Activated CD4-positive, alpha-beta T cell treated with anti-CD3 and anti-CD28 coated beads, Interleukin-2, amount 50 U/mL, for 16 hours (primary cell): ENCODE results near the gene SMCO3.
A peak's percentile ranks its signal among the peaks of the same experiment; 100 is the strongest.

ENCODE experiments used
- DNase-seq: peaks from one replicate; pipeline ENCODE4 v3.0.0-alpha.2; 2020

The SMCO3 gene

DNA sequence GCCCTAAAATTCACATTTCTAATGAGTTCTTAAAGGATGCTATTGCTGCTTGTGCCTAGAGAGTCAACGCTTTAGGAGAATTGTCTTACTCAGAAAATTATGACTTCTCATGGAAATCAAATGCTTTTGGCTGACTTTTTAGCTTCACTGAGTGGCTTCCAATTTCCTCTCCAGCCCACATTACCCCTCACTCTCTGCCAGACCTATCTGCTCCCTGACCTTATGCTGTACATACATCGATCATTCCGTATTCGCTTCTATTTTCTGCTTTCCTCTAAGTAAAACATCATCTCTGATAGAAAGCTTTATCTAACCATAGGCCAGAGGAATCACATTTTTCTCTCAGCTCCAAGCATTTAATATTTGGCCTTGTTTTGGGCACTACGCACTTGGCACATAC lies 12.5 kb upstream of the SMCO3 start:
- DNase-seq = no peak

DNA sequence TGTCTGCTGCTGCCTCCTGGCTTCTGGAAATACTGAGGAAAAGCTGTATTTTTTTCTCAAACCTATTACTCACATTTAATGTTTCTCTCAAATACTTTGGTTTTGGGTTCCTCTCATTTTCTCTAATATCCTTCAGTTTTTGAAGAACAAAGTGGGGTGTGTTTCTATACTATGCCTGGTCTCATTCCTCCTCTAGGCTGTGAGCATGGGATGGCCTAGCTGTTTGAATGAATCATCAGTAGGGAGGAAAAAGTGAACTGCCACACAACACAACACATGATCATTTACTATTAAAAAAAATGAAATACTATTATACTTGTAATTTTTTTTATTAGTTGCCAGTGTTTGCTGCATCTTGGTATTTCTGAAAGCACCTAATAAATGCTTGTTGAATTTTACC lies 11.3 kb upstream of the SMCO3 start:
- DNase-seq = no peak

DNA sequence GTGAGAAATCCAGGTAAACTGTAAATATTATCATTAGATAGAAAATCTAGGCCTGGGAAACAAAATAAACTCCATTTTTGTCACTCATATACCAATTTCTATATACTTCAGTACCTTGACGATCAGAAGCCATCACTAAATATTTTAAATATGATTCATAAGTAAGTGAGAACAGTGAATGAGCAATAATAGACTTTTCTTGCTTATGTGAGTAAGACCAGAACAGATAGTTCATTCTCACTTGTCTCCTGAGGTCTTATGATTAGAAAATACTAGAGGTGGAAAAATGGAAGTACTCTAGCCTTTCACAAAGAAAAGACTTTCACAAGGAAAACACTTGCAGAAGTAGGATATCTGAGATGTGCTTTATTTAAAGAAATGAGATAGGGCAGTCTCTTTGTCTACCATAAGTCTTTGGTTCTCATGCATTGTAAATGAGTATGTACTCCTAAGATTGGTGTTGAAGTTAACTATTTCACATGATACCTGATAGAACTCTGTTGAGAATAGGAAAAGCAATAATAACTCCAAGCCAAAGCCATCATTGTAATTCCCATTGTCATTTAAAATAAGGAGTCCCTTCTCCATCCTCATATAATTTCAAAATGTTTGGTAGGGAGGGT lies 10.1 kb upstream of the SMCO3 start:
- peak; percentile 27 for DNase-seq

DNA sequence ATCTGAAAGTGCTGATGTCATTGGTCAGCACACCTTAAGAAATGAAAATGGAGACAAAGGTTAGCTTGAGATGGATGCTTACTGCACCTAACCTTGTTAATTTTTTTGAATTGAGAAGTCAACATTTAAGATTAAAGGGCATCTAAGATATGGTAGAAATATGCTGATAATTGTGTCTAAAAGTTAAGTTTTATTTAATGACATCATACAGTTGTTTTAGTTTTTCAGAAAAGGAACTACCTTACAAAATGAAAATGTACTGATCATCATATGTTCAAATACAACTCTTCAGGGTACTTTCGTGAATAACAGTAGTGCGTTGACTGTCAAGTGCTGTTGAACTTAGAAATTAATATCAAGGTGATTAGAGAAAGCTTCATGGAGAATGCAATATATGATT lies 2.5 kb downstream of the SMCO3 start:
- DNase-seq = no peak

DNA sequence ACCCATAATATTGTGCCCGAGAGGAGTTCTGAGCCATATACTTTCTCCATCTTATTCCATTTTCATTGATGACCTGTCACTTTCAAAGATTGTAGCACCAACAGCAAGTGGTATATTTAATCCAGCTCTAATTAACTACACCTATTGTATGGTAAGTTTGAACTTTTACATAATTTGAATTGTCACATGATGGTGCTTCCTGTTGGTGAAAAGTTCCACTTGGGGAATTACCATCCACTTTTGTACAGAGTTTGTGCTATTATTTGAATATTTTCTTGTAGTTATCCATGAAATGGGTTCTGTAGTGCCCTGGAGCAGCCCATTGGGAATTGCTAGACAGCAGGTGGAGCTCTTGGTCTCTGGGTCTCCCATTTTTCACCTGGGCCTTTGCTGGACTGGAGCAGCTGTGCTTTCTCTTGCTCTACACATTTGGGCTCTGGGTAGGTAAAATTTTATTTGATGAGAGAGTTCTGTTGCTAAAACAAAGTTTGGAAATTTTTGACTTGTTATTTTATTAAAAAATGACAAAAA lies 3.0 kb downstream of the SMCO3 start:
- peak; percentile 9 for DNase-seq

DNA sequence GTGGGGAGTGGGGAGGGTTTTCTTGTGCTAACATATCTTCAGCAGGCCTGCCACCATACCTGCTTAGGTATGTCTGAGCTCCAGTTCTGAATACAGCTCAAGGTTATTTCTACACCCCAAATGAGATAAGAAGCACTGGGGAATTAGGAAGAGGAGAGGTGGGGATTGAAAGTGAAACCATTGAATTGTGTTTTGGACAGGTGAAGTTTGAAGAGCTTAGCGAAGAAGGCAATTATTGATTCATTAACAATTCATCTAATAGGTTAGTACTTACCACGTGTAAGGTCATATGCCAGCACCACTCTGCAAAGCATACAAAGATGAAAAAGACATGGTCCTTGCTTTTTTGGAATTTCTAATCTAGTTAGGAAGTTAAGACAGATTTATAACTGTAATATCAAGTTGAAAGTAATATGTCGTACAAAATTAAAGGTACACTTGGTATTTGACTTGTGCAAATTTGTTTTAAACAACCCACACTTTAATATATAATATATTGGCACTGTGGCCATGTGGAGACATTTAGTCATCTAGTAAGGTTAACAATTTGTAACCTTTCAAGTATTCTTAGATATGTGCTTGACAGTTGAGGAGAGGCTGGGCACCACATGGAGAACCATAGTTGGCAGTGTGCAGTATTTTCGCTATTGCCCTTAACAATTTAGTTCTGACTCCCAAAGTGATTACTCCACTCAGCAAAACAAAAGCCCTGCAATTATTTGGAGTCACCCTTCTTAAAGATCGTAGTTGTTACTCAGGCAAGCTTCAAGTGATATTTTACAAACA lies 3.6 kb downstream of the SMCO3 start:
- no peak for DNase-seq

DNA sequence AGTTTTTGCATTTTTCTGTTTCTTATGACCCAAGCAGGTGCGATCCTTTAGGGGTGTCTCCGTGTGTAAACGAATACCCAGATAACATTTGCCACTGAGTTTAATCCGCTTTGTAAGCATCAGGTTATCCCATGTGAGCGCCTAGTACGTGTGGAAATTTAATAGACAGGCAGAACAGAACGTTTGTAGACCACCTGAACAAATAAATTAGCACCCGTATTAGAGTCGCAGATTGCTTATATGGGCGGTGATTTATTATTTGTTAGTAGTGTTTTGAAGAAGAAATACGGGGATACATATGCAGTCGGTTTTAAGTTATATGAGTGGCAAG lies 10.2 kb downstream of the SMCO3 start:
- DNase-seq = no peak

DNA sequence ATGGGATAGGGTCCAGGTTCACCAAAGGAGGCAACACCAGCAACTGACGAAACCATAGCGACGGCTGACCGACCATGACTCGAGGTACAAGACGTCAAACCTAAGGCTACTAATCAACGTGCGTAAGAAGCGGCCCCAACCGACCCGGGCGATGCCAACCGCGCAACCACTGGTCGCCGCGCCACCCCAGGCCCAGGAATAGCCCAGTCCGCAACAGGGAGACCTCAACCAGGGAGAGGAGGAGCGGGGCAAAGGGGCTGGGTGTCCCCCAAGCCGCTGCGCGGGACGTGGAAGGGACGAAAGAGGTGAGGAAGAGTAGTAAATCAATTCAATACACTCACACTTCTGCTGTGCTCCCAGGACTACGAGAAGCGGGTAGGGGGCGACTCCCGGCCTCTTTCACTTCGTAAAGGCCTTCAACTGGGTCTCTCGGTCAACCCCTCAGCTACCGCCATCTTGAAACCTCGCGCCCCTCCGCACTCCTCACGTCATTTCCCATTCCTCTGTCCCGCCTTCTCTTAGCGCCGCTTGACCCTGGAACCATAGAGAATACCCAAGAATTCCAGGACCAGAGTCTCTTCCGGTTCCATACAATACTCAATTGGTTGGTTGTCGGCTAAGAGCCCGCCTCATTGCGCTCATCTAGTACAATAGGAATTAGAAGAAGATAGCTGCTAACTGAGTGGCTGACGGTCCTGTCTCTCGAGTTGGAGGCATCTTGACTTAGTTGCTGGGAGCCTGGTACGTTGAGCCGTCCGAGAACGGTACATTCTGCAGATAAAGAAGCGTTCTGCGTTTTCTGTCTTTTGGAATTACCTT lies 10.8 kb downstream of the SMCO3 start, which contains the start of the genes C12orf60 and WBP11:
Gene C12orf60 (plus strand): TSS at position 660 of the 819 bp plus-strand sequence. CDS start 19,266 bp downstream, outside the sequence.
Gene WBP11 (minus strand): TSS at position 468 of the 819 bp plus-strand sequence. CDS start 2,095 bp downstream, outside the sequence.
- DNase-seq = peak; percentile 97

DNA sequence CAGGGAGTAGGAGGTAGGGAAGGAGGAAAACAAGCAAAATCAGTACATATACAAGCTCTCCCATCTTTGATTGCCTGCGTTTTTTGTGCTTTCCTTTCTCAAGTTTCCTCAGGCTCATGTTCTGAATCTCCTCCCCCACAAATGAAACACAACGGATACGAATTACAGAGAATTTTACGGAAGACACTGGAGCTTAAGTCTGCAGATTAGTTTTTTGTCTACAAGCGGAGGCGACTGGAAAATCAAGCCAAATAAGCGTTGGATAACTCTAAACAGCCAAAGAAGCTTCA lies 11.3 kb downstream of the SMCO3 start:
- no peak for DNase-seq

DNA sequence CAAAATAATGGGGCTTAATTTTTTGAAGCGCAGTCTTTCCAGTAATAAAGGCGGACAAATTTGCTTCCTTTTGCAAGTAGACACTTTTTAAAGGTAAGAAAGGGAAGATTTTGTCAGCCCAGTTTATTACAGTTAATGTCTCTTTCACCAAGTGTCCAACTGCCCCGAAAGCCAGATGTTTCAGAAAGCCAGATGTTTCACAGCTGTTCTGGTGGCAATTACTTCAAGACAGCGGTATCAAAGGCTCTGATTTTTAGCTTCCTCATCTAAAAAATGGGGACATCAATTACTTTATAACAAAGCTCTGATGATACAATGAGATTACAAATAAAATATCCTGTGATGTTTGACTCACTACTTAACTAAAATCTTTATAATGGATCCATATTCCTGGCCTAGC lies 11.7 kb downstream of the SMCO3 start:
- no peak for DNase-seq

DNA sequence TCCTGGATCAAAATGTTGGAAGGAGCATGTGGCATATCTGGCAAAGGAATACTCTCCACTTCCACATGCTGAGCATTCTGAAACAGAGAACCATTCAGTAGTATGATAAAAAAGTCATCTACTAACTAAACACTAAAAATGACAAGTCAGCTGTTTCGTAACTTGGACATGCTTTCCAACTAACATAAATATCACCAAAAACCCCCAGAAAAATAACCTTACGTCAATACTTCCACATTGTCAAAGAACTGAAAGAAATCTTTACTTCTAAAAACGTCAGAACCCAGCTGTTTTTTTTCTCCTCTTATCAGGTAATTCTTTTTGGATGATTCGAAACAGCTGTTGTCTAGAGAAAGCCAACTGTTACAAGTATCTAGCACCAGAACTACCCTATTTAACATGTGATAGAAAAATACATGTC lies 18.9 kb downstream of the SMCO3 start:
- DNase-seq = no peak

DNA sequence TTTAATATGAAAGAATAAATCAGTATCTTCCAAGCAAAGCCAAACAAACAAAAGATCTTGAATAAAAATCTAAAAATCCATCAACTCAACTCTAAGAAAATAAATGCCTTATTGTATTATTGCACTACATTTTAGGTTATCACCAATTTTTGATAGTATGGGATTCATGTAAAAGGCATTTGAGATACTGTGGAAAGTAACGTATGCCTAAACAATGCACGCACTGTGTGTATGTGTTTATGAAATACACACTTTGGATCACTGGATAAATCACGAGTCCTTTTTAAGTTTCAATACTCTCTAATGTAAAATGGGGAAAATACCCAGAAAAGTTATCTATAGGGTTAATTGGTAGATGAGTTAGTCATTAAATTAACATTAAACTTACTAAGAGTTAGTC lies 28.4 kb downstream of the SMCO3 start:
- no peak for DNase-seq

DNA sequence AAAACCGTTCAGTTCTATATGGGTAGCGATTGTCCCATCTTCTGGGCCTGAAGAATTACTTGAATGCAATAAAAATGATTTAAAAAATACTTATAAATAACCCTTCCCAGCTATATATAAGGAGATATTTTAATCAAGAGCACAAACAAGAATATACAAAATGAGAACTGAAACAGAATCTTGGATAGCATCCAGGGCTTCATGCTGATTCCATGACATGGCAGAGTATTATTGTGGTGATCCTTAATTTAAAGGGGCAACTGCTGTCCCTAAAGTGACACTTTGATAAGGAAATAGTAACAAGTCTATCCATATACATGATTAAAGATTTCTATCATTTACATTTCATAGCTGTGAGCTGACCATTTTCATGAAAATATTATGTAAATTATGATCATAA lies 29.5 kb downstream of the SMCO3 start:
- DNase-seq = no peak

DNA sequence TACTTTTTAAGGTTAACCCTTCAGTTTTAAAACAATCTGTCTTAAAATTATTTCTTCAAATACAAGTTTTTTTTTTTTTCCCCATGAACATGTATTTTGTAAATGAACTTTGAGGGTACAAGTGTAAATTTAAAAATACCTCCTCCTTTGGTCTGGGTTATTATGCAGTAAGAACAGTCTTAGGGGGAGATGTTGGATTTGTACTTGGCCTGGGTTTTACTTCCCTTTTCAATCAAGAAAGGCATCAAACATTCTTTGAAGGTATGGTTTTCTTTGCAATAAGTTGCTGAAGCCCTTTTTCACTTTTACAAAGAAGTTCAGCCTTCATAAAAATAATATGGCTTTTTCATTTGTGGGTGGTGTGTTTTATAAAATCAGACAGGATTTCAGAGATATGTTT lies 31.2 kb downstream of the SMCO3 start:
- no peak for DNase-seq

DNA sequence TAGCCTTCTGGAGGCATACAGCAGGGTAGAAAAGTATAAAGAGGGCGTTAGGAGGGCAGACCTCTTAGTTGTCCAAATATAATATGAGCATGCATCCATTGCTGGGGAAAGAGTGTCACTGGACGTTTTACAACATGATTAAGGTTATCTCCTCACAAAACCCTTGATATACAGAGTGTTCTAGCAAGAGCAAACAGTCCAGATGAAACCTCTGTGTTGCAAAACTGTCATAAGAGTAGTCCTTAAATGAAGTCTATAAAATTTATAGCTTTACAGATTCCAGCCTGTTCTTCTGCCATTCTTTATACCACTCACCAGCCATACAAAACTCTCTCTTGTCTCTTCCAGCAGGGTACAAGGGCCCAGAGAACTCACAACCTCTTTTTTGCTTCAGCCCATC lies 32.4 kb downstream of the SMCO3 start:
- no peak for DNase-seq

DNA sequence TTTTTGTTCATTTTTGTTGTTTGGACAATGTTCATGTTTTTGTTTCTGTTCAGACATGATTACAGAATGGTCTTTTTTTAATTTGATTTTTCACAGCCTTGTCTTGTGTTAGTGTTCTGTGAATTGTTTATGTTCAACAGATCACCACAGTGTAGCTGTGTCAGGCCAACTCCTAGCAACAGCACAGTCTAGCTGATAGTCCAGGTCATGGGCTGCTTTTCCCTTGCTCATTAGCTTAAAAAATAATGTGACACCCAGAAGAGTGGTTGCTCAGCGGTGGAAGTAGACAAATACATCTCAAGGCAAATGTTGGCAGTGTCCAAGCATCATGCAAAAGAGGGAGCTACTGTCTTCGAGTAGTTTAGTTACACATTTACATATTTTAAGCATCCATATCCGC lies 33.1 kb downstream of the SMCO3 start:
- DNase-seq = no peak

DNA sequence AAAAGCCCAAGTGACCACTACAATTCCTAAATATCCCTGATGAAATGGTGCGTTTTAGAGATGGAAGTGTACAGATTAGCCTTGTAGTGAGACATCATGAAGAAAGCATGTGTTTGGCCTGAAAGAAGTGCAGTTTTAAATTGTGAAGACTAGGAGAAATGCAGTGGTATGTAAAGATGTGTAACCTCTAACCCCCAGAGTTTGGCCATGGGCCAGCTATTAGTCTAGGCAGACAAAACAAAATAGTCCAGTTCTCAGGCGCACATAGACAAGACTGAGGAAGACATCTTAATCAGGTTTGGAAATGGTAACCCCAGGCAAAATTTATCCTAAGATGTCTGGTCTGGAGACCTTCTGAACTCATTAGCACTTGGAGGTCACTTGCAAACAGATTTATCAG lies 34.1 kb downstream of the SMCO3 start:
- DNase-seq = no peak

DNA sequence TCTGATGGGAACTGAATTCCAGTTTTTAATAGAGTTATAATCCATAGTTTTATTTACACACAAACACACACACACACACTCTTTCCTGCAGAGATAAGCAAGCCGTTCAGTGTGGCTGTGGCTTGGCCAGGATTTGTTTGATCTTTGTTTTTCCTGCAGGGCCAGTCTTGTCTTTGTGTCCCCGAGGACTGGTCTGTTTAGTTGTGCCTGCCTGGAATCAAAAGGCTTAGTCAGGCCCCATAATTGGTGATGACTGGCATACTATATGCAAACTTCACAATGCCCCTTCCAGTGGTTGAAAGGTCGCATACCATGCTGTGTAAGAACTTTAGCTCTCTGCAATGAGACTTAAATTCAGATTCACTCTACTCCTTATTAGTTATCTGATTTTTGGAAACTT lies 36.7 kb downstream of the SMCO3 start:
- DNase-seq = no peak

DNA sequence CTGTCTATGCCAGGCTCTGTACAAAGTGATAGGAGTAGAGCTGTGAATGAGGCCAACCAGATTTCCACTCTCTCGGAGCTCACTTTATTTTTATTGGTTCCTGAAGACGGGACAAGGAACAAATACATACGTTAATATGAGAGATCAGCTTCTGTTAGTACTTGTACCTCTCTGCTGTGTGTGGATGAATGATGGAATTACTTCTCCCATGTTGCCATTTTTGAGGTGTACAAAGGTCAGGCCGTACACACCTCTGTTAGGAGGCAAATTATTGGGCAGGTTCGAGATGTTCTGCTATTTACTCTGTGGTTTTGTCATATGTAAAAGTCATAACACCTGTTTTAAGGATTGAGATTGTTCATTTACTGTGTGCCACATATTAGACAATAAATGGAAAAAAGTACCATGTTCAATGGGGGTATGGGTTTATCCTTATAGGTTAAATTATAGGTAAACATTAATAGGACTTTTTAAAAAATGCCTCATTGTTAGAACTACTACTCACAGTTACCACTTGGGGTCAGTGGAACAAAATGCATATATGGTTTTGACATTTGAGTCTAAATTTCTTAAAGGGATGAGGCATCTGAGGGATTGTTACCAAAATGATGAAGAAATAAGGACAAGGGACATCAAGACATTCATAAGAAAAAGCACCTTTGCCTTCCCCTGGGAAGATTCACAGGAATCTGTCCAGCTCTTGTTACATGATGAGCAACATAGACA lies 37.6 kb downstream of the SMCO3 start:
- DNase-seq = peak; percentile 21

DNA sequence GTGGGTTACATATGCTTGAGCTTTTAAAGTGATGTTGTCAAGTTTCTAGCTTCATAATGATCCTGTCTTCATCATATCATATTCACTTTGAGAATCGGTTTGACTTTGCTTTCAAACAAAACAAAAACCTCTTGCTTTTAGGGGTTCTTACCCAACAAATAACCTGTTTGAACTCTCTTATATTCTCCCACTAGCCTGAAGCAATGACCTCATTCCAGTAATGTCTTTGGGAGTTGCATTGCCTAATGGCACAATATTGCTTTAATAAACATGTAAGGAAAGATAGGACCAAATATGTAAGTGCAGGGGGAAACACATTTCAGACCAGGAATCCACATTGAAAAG lies 38.4 kb downstream of the SMCO3 start:
- DNase-seq = peak; percentile 49

DNA sequence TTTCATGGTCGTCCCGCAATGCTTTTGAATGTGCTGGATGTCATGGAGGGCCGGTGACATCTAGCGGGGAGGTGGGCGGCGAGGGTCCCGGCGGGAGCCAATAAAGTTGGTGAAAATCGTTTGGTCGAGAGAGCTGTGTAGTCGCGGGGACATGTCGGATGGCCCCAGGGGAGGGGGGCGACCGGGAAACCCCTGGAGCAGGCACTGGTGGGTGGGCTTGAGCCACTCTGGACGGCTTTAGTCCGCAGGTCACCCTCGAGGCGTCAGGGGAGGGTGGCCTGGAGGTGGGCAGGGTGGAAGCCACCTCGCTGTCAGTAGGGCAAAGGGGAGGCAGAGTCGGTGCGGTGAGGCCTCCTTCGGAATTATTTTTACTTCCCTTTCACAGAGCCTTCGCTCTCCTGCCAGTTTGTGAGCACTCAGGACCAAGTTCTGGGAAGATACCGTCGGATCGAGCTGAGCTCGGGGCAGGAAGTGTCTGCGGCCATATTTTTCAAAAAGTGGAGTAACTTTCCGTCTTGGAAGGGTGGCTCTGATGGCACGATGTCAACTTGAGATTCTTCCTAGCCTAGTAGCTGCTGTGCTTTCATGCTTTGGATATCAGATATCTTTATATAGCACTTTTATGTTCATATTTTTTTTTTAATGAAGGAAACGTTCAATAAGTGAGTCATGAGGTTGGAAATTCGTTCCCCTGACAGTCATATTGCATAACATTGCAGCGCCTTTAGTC lies 38.9 kb downstream of the SMCO3 start:
- peak; percentile 26 for DNase-seq
